OCI-LY1 (cell line): ENCODE data around the gene BCR.

Source experiments
- CTCF ChIP-seq: fragments of 200-600 bp; sonication (generic), shearing (Covaris generic); IDR thresholded peaks from 2 replicates; pipeline ENCODE4 v1.5.1; 2017; ENCODE audit warnings: mild to moderate bottlenecking, antibody characterized with exemption, low read length, moderate library complexity, mixed read lengths
- EZH2 ChIP-seq: fragments of 200-600 bp; sonication (generic), shearing (Covaris generic); IDR thresholded peaks from 2 replicates; pipeline ENCODE4 v1.8.0; 2017; ENCODE audit warnings: borderline replicate concordance, mixed run types, mild to moderate bottlenecking, antibody characterized with exemption, low read length, moderate library complexity, mixed read lengths

- TF ChIP-seq CTCF (no peak), EZH2 (no peak)
Observed at GRCh38 chr22:23155143-23155542, 25.2 kb upstream of the BCR start.
